ENCODE data around the gene GTF2F2. TPM values are rescaled to one million over a fixed set of nuclear protein-coding genes. Genes with fewer than 3 reads are reported as not detected.

The GTF2F2 gene
- total and polyA plus RNA-seq, 5 donors from 2014 or later, result 7.0 to 16.1 (median 9.7) TPM

- Mint-ChIP-seq H3K4me1 (peaks cover 0 to 3% (median 0%) of the 10 kb centered on the region in 4 donors), H3K9me3 (peaks cover 0 to 2% (median 0%) of the 10 kb centered on the region in 7 donors), H3K36me3 (no peaks in the 10 kb centered on the region), H3K27me3 (peaks cover 16% of the 10 kb centered on the region), H3K27ac (no peak overlapping the region), H3K4me3 (no peak overlapping the region)
- peak in 1 of 3 donors; percentile 22 for DNase-seq
- peak in 1 of 2 donors; percentile 25 for ATAC-seq (ENCODE audit: low read depth in 2 of 2)
- Histone ChIP-seq H3K4me3 (ENCODE audit: low read depth, low read length) (no peak overlapping the region), H3K27me3 (ENCODE audit: control insufficient read depth, insufficient read depth, low read length) (peaks cover 3% of the 10 kb centered on the region), H3K36me3 (ENCODE audit: control insufficient read depth, insufficient read depth, low read length) (no peaks in the 10 kb centered on the region), H3K27ac (ENCODE audit: insufficient read depth, low read length, poor library complexity, severe bottlenecking) (no peak overlapping the region), H3K9me3 (ENCODE audit: control insufficient read depth in 2 of 2, low read length in 2 of 2) (no peaks in the 10 kb centered on the region), H3K4me1 (ENCODE audit: control insufficient read depth, insufficient read depth, low read length, poor library complexity, severe bottlenecking) (no peaks in the 10 kb centered on the region)
These were observed 11.6 kb upstream of the GTF2F2 start for GRCh38 chr13:45108716-45109101.

GRCh38 chr13:45109102-45109720 lies 11.1 kb upstream of the GTF2F2 start:
- no peak overlapping the region for H3K4me3 ChIP-seq (ENCODE audit: low read depth, low read length)
- Mint-ChIP-seq H3K27ac (no peak overlapping the region), H3K9me3 (peaks cover 0 to 2% (median 0%) of the 10 kb centered on the region in 7 donors), H3K36me3 (no peaks in the 10 kb centered on the region), H3K27me3 (peaks cover 16% of the 10 kb centered on the region), H3K4me3 (no peak overlapping the region), H3K4me1 (peaks cover 0 to 3% (median 0%) of the 10 kb centered on the region in 4 donors)
- H3K4me1 ChIP-seq (ENCODE audit: control insufficient read depth, insufficient read depth, low read length, poor library complexity, severe bottlenecking), result no peaks in the 10 kb centered on the region
- no peak overlapping the region for H3K27ac ChIP-seq (ENCODE audit: insufficient read depth, low read length, poor library complexity, severe bottlenecking)
- no peak for DNase-seq
- H3K27me3 ChIP-seq (ENCODE audit: control insufficient read depth, insufficient read depth, low read length), result peaks cover 3% of the 10 kb centered on the region
- no peaks in the 10 kb centered on the region for H3K36me3 ChIP-seq (ENCODE audit: control insufficient read depth, insufficient read depth, low read length)
- no peak for ATAC-seq (ENCODE audit: low read depth in 2 of 2)
- H3K9me3 ChIP-seq (ENCODE audit: control insufficient read depth in 2 of 2, low read length in 2 of 2), result no peaks in the 10 kb centered on the region

- Mint-ChIP-seq H3K9me3 (no peaks in the 10 kb centered on the region), H3K27ac (no peak overlapping the region), H3K36me3 (no peaks in the 10 kb centered on the region), H3K27me3 (peaks cover 12% of the 10 kb centered on the region), H3K4me1 (peaks cover 0 to 7% (median 2%) of the 10 kb centered on the region in 4 donors), H3K4me3 (no peak overlapping the region)
- Histone ChIP-seq H3K4me3 (ENCODE audit: low read depth, low read length) (no peak overlapping the region), H3K27me3 (ENCODE audit: control insufficient read depth, insufficient read depth, low read length) (peaks cover 1% of the 10 kb centered on the region), H3K36me3 (ENCODE audit: control insufficient read depth, insufficient read depth, low read length) (no peaks in the 10 kb centered on the region), H3K9me3 (ENCODE audit: control insufficient read depth in 2 of 2, low read length in 2 of 2) (no peaks in the 10 kb centered on the region), H3K4me1 (ENCODE audit: control insufficient read depth, insufficient read depth, low read length, poor library complexity, severe bottlenecking) (no peaks in the 10 kb centered on the region), H3K27ac (ENCODE audit: insufficient read depth, low read length, poor library complexity, severe bottlenecking) (no peak overlapping the region)
- ATAC-seq (ENCODE audit: low read depth in 2 of 2) (no peak), DNase-seq (no peak)
These were observed 6.8 kb upstream of the GTF2F2 start for GRCh38 chr13:45113233-45114224.

- peak overlapping the region; percentile 92 for H3K27ac ChIP-seq (ENCODE audit: insufficient read depth, low read length, poor library complexity, severe bottlenecking)
- H3K4me3 ChIP-seq (ENCODE audit: low read depth, low read length), result peak overlapping the region; percentile 100
- no peaks in the 10 kb centered on the region for H3K27me3 ChIP-seq (ENCODE audit: control insufficient read depth, insufficient read depth, low read length)
- ATAC-seq (ENCODE audit: low read depth in 2 of 2) (peak; percentile 66), DNase-seq (peak; percentile 60 to 77 (median 77))
- no peaks in the 10 kb centered on the region for H3K9me3 ChIP-seq (ENCODE audit: control insufficient read depth in 2 of 2, low read length in 2 of 2)
- no peaks in the 10 kb centered on the region for H3K27me3 Mint-ChIP-seq
- no peak overlapping the region for H3K27ac Mint-ChIP-seq
- peaks cover 31% of the 10 kb centered on the region for H3K4me1 ChIP-seq (ENCODE audit: control insufficient read depth, insufficient read depth, low read length, poor library complexity, severe bottlenecking)
- no peaks in the 10 kb centered on the region for H3K9me3 Mint-ChIP-seq
- H3K36me3 Mint-ChIP-seq, result no peaks in the 10 kb centered on the region
- H3K4me3 Mint-ChIP-seq, result no peak overlapping the region
- peaks cover 3% of the 10 kb centered on the region for H3K36me3 ChIP-seq (ENCODE audit: control insufficient read depth, insufficient read depth, low read length)
- peaks cover 6 to 19% (median 8%) of the 10 kb centered on the region in 4 donors for H3K4me1 Mint-ChIP-seq
These were observed 780 bp upstream of the GTF2F2 start for GRCh38 chr13:45119469-45119990.

DNA sequence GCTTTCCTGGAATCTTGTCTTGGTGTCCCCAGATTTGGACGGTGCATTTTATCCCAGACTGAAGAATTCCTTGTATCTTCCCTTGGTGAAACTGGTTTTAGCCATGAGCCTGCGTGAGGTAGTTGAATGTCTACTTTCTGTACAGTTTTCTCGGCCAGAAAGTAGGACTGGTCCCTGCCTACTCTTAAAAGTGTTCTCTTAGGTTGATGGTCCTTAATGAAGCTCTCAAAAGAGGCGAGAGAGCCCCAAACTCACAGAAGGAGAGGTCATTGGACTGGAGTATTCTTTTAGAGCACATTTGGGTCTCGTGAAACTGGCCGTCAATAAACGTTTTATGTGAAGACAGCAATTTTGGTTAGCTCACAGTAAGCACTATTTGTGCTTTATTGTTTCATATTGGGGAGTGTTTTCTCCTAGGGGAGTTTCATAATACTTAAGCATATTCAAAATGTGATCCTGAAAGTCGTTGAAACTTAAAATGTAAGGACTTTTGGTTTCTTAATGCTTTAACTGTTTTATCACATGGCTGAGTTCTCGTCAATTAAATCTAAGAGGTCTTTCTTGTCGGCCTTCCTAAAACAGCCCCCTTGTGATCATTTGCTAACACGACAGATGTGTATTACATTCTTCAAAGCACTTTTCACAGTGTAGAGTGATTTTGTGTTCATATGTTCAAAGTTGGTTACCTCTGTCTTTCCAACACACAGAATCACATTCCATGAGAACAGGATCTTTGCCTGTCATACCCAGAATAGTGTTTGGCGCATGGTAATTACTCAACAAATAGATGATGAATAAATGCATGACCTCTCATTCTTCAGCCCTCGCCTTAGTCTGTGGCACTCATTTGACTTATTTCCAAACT lies 889 bp downstream of the GTF2F2 start:
- H3K27me3 ChIP-seq (ENCODE audit: control insufficient read depth, insufficient read depth, low read length), result no peaks in the 10 kb centered on the region
- no peaks in the 10 kb centered on the region for H3K27me3 Mint-ChIP-seq
- peak overlapping the region; percentile 100 for H3K4me3 ChIP-seq (ENCODE audit: low read depth, low read length)
- ATAC-seq (ENCODE audit: low read depth in 2 of 2) (no peak), DNase-seq (peak in 2 of 3 donors; percentile 1 to 43)
- H3K27ac ChIP-seq (ENCODE audit: insufficient read depth, low read length, poor library complexity, severe bottlenecking), result peak overlapping the region; percentile 92
- no peak overlapping the region for H3K4me3 Mint-ChIP-seq
- peaks cover 3% of the 10 kb centered on the region for H3K36me3 ChIP-seq (ENCODE audit: control insufficient read depth, insufficient read depth, low read length)
- no peak overlapping the region for H3K27ac Mint-ChIP-seq
- no peaks in the 10 kb centered on the region for H3K36me3 Mint-ChIP-seq
- no peaks in the 10 kb centered on the region for H3K9me3 Mint-ChIP-seq
- H3K4me1 ChIP-seq (ENCODE audit: control insufficient read depth, insufficient read depth, low read length, poor library complexity, severe bottlenecking), result peaks cover 31% of the 10 kb centered on the region
- H3K9me3 ChIP-seq (ENCODE audit: control insufficient read depth in 2 of 2, low read length in 2 of 2), result no peaks in the 10 kb centered on the region
- peaks cover 6 to 29% (median 18%) of the 10 kb centered on the region in 4 donors for H3K4me1 Mint-ChIP-seq

DNA sequence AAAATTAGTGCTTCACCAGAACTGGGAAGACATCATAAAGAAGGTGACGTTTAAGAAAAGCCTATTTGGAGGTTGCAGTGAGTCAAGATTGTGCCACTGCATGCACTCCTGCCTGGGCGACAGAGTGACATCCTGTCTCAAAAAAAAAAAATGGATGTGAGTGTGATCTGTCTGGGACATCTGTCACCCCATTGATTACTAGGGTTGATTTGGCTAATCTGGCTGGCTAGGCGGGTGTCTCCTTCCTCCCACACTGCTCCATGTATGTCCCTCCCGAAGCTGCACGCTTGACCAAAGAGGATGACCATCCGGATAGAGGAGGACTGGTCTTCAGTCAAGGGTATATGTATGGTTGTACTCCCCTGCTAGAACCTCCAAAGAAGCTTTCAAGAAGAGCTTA lies 2.6 kb downstream of the GTF2F2 start:
- Histone ChIP-seq H3K36me3 (ENCODE audit: control insufficient read depth, insufficient read depth, low read length) (peaks cover 3% of the 10 kb centered on the region), H3K27me3 (ENCODE audit: control insufficient read depth, insufficient read depth, low read length) (no peaks in the 10 kb centered on the region), H3K9me3 (ENCODE audit: control insufficient read depth in 2 of 2, low read length in 2 of 2) (no peaks in the 10 kb centered on the region), H3K27ac (ENCODE audit: insufficient read depth, low read length, poor library complexity, severe bottlenecking) (no peak overlapping the region), H3K4me1 (ENCODE audit: control insufficient read depth, insufficient read depth, low read length, poor library complexity, severe bottlenecking) (peaks cover 31% of the 10 kb centered on the region), H3K4me3 (ENCODE audit: low read depth, low read length) (no peak overlapping the region)
- ATAC-seq (ENCODE audit: low read depth in 2 of 2), result no peak
- no peaks in the 10 kb centered on the region for H3K27me3 Mint-ChIP-seq
- no peaks in the 10 kb centered on the region for H3K9me3 Mint-ChIP-seq
- no peak for DNase-seq
- H3K27ac Mint-ChIP-seq, result peak overlapping the region in 2 of 3 donors; percentile 27 to 39
- H3K4me3 Mint-ChIP-seq, result peak overlapping the region; percentile 2 to 61 (median 10)
- peaks cover 6 to 37% (median 17%) of the 10 kb centered on the region in 4 donors for H3K4me1 Mint-ChIP-seq
- H3K36me3 Mint-ChIP-seq, result no peaks in the 10 kb centered on the region
